Esophagus squamous epithelium (tissue), 5 donors: ENCODE measurements around the gene XRN1. TPM values are rescaled to one million over a fixed set of nuclear protein-coding genes. Genes with fewer than 3 reads are reported as not detected.

Experiments used
- DNase-seq: peaks from one replicate; lab custom pipeline; 2025; lab: John Stamatoyannopoulos, UW
- H3K27ac ChIP-seq, 4 donors: fragments of 200-600 bp; sonication (generic); one replicate each; pipeline ENCODE4 v1.5.1; 2016 to 2019; ENCODE audit warnings: mild to moderate bottlenecking in 1 of 4
- H3K27me3 ChIP-seq, 4 donors: fragments of 200-600 bp; sonication (generic); 1 replicate in 3 of 4; 2 replicates in 1 of 4; pipeline versions ENCODE4 v1.5.1 to v1.6.0; 2017 to 2021; ENCODE audit warnings: antibody characterized with exemption in 1 of 4
- H3K36me3 ChIP-seq, 3 donors: fragments of 200-600 bp; sonication (generic); one replicate each; pipeline ENCODE4 v1.5.1; 2016 to 2019
- H3K4me1 ChIP-seq, 3 donors: fragments of 200-600 bp; sonication (generic); one replicate each; pipeline ENCODE4 v1.5.1; 2017 to 2019
- H3K4me3 ChIP-seq, 4 donors: fragments of 200-600 bp; sonication (generic); 1 replicate in 3 of 4; 2 replicates in 1 of 4; pipeline ENCODE4 v1.5.1; 2016 to 2019; ENCODE audit warnings: mild to moderate bottlenecking in 2 of 4, moderate library complexity in 1 of 4
- H3K9me3 ChIP-seq, 3 donors: fragments of 200-600 bp; sonication (generic); one replicate each; pipeline ENCODE4 v1.5.1; 2016 to 2019
- POLR2A ChIP-seq, 4 donors: fragments of 450-650 bp; IDR thresholded peaks; one replicate each; pipeline ENCODE4 v1.6.1; 2017; ENCODE audit warnings: antibody characterized with exemption in 4 of 4, mild to moderate bottlenecking in 4 of 4, moderate library complexity in 3 of 4
- whole genome bisulfite sequencing, 2 donors: methylation state at CpG; one replicate each; pipeline ENCODE4 v1.1.5; 2018; 5-methylcytosine and 5-hydroxymethylcytosine counted together
- intact Hi-C: fragments of 100-400 bp; cut with DNase I; formaldehyde crosslinking; loops from one replicate; pipeline ENCODE4 v1.15.0; 2022
- total RNA-seq, 4 donors: library from RNA; depleted of rRNA; stranded (reverse); fragments of >200 nt; gene quantifications; one replicate each; pipeline ENCODE4 v1.1.0, GENCODE V29; 2016
- TF ChIP-seq, protein P1 (sequence below), 6 experiments: fragments of 450-650 bp in 4 of 6; fragments of 200-600 bp in 2 of 6; sonication (generic) in 2 of 6; IDR thresholded peaks; one replicate each; pipeline ENCODE4 v1.5.1; 2016 to 2019; ENCODE audit warnings: antibody characterized with exemption in 6 of 6, mild to moderate bottlenecking in 4 of 6, moderate library complexity in 4 of 6
- donor health status: DM: yes; HTN: yes; CAD: no.

Gene XRN1
- total RNA-seq, 4 donors from 2014 or later, result 15.5 to 37.6 (median 23.1) TPM

DNA sequence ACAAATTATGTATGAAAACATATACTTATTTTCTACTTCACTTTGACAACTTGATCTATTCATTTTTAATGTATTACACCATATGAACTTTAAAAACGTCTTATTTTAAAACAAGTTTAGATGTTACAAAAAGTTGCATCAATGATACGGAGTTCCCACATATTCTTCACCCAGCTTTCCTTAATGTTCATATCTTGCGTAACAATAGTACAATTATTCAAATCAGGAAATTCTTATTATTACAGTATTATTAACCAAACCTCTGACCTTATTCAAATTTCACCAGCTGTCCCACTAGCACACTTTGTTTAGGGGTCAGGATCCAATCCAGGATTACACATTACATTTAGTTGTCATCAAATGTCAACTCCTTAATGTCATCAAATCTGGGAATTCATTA lies 12.9 kb upstream of the XRN1 start:
- Histone ChIP-seq H3K36me3 (peaks cover 0 to 84% (median 10%) of the 10 kb centered on the region in 3 donors), H3K9me3 (no peaks in the 10 kb centered on the region), H3K4me1 (no peaks in the 10 kb centered on the region), H3K4me3 (no peak overlapping the region), H3K27me3 (no peaks in the 10 kb centered on the region), H3K27ac (no peak overlapping the region)
- TF ChIP-seq, protein P1, sequence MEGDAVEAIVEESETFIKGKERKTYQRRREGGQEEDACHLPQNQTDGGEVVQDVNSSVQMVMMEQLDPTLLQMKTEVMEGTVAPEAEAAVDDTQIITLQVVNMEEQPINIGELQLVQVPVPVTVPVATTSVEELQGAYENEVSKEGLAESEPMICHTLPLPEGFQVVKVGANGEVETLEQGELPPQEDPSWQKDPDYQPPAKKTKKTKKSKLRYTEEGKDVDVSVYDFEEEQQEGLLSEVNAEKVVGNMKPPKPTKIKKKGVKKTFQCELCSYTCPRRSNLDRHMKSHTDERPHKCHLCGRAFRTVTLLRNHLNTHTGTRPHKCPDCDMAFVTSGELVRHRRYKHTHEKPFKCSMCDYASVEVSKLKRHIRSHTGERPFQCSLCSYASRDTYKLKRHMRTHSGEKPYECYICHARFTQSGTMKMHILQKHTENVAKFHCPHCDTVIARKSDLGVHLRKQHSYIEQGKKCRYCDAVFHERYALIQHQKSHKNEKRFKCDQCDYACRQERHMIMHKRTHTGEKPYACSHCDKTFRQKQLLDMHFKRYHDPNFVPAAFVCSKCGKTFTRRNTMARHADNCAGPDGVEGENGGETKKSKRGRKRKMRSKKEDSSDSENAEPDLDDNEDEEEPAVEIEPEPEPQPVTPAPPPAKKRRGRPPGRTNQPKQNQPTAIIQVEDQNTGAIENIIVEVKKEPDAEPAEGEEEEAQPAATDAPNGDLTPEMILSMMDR (IDR thresholded peaks at IDR 0.05), result no peak
- no peak for TF ChIP-seq POLR2A (IDR thresholded peaks at IDR 0.05)
- intact Hi-C loops, result no loop called here
- 82 to 93% methylated on average over 3 of the region's 3 CpGs for WGBS, 2 donors
- no peak for DNase-seq

DNA sequence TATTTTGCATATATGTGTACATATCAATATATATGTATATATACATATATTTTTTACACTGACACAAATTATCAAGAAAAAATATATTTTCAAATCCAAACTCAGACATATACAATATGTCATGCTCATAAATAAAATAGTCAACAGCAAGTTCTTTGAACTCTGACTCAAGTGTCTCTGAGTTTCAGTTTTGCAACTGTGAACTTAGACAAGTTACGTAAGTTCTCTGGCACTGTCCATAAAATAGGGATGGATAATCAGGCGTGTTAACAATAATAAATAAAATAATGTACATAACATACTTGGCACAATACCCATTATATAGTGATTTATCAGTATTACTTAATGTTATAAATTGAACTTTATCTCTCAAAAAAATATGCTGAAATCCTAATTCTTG lies 12.1 kb upstream of the XRN1 start:
- H3K4me3 ChIP-seq, result no peak overlapping the region
- H3K27me3 ChIP-seq, result no peaks in the 10 kb centered on the region
- H3K4me1 ChIP-seq, result no peaks in the 10 kb centered on the region
- H3K27ac ChIP-seq, result no peak overlapping the region
- no peak for DNase-seq
- no peaks in the 10 kb centered on the region for H3K9me3 ChIP-seq
- no peak for TF ChIP-seq POLR2A (IDR thresholded peaks at IDR 0.05)
- TF ChIP-seq, protein P1 (IDR thresholded peaks at IDR 0.05), result no peak
- peaks cover 0 to 78% (median 10%) of the 10 kb centered on the region in 3 donors for H3K36me3 ChIP-seq
- intact Hi-C loops, result no loop called here
- 70 to 76% methylated on average over 2 of the region's 2 CpGs for WGBS, 2 donors

DNA sequence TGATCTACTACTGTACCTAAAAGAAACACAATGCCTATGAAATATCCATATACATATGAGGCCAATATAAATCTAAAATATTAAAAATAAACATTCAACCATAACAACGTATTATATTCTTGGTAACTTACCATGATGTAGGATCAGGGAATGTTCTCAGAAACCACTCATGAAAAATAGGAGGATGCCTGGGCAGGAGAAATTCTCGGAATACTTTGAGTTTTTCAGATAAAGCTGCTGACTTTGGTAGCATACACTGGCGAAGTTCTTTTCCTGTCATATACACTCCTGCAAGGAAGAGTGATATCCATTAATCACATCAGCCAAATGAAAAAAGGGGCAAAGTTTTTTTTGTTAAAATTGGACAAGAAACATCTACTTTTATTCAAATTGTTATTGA lies 11.3 kb upstream of the XRN1 start:
- 91 to 94% methylated on average over 3 of the region's 3 CpGs for WGBS, 2 donors
- no peak for TF ChIP-seq POLR2A (IDR thresholded peaks at IDR 0.05)
- TF ChIP-seq, protein P1 (IDR thresholded peaks at IDR 0.05), result no peak

DNA sequence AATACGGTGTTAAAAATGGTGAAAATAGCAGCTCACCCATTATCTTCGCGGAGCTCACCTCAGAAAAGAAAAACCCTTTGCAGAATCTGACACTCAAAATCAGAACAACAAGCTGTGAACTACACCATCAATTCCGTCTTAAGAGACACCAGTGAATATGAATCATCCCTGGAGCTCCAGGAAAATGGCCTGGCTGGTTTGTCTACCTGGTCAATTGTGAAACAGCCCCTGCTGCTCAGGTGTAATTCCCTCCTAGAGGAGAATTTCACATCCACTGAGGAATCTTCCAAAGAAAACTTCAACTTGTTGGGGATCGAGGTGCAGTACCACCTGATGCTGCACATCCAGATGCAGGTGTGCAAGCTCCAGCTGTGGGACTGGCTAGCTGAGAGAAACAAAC lies 3.0 kb upstream of the XRN1 start:
- no peaks in the 10 kb centered on the region for H3K9me3 ChIP-seq
- no peak overlapping the region for H3K27ac ChIP-seq
- 88 to 91% methylated on average over 4 to 5 of the region's 5 CpGs for WGBS, 2 donors
- peaks cover 0 to 40% (median 0%) of the 10 kb centered on the region in 3 donors for H3K36me3 ChIP-seq
- peaks cover 0 to 18% (median 8%) of the 10 kb centered on the region in 3 donors for H3K4me1 ChIP-seq
- intact Hi-C loops, result no loop called here
- TF ChIP-seq POLR2A (IDR thresholded peaks at IDR 0.05), result no peak
- TF ChIP-seq, protein P1 (IDR thresholded peaks at IDR 0.05), result no peak
- H3K4me3 ChIP-seq, result no peak overlapping the region
- H3K27me3 ChIP-seq, result no peaks in the 10 kb centered on the region
- DNase-seq, result no peak

More for the DNA sequence above, 11.3 kb upstream of the XRN1 start:
- Histone ChIP-seq H3K4me1 (no peaks in the 10 kb centered on the region), H3K27me3 (no peaks in the 10 kb centered on the region), H3K9me3 (no peaks in the 10 kb centered on the region), H3K36me3 (peaks cover 0 to 70% (median 10%) of the 10 kb centered on the region in 3 donors), H3K27ac (no peak overlapping the region), H3K4me3 (no peak overlapping the region)
- no peak for DNase-seq
- intact Hi-C loops, result no loop called here

DNA sequence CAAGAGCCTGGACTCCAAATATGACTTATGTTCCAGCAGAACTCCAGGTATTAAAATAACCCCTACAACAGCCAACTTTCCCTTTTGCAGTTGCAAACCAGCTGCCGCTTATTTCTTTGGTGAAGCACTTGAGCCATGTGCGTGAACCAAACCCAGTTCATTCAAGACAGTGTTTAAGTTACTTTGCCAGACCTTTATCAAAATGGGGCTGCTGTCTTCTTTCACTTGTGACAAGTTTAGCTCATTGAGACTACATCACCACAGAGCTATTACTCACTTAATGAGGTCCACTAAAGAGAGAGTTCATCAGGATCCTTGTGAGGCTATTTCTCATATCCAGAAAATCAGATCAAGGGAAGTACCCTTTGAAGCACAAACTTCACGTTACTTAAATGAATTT lies 2.4 kb upstream of the XRN1 start:
- H3K27me3 ChIP-seq, result no peaks in the 10 kb centered on the region
- intact Hi-C loops, result no loop called here
- peaks cover 5 to 24% (median 14%) of the 10 kb centered on the region in 3 donors for H3K4me1 ChIP-seq
- H3K9me3 ChIP-seq, result no peaks in the 10 kb centered on the region
- peaks cover 0 to 38% (median 0%) of the 10 kb centered on the region in 3 donors for H3K36me3 ChIP-seq
- H3K27ac ChIP-seq, result no peak overlapping the region
- no peak for DNase-seq
- no peak for TF ChIP-seq POLR2A (IDR thresholded peaks at IDR 0.05)
- TF ChIP-seq, protein P1 (IDR thresholded peaks at IDR 0.05), result no peak
- H3K4me3 ChIP-seq, result no peak overlapping the region
- WGBS, 2 donors, result 88 to 96% methylated on average over 3 of the region's 3 CpGs
